HCT116 (cell line): Measurements from ENCODE around the gene TRMT2A. TPM values are rescaled to one million over a fixed set of nuclear protein-coding genes. Genes with fewer than 3 reads are reported as not detected.

Experiments used
- ATAC-seq: fragments of 200-7000 bp; cut with Tn5 transposase; 2 replicates; pipeline ENCODE4 v1.9.1; 2020; ENCODE audit warnings: mild to moderate bottlenecking, moderate library complexity
- BruUV-seq: library from RNA; stranded (reverse); fragments of 400-500 nt; replicated peaks from 2 replicates; lab custom pipeline; 2021; lab: Mats Ljungman, UMichigan
- CTCF ChIA-PET: fragments of 300-600 bp; sonication (Branson Sonifier 250); formaldehyde crosslinking; loops from one replicate; lab custom pipeline; 2021; ENCODE audit warnings: antibody characterized with exemption; lab: Charles Lee
- POLR2A ChIA-PET: fragments of 300-600, 350-600 bp; sonication (Branson Sonifier 250); formaldehyde crosslinking; loops from one replicate; lab custom pipeline; 2021; ENCODE audit warnings: antibody characterized with exemption; lab: Charles Lee
- RAD21 ChIA-PET, 2 experiments: fragments of 300-600 bp; sonication (Branson Sonifier 250); formaldehyde crosslinking; loops; one replicate each; lab custom pipeline; 2023; ENCODE audit warnings: low total read pairs in 2 of 2; ENCODE audit not compliant: uncharacterized antibody in 2 of 2, unreplicated experiment in 2 of 2, low non-redundant PET in 1 of 2; lab: Charles Lee
- DNase-seq: peaks from one replicate; pipeline ENCODE4 v3.0.0-alpha.2; 2010; ENCODE audit warnings: low read depth, low spot score
- H2AFZ ChIP-seq: fragments of 200-600 bp; shearing (Covaris generic), sonication (generic); 2 replicates; pipeline ENCODE4 v1.6.1; 2017; ENCODE audit warnings: low read depth, mixed run types, mixed read lengths, antibody characterized with exemption, low read length; ENCODE audit not compliant: poor library complexity, severe bottlenecking
- H3K27ac ChIP-seq: 2 replicates; pipeline ENCODE4 v1.5.1; 2012; ENCODE audit warnings: low read depth, low read length
- H3K27me3 ChIP-seq: fragments of 200-600 bp; sonication (generic); 2 replicates; pipeline ENCODE4 v1.6.1; 2016; ENCODE audit warnings: mixed run types, low read length, mixed read lengths; ENCODE audit not compliant: insufficient read depth
- H3K36me3 ChIP-seq, 2 experiments: fragments of 200-500 bp in 1 of 2; fragments of 200-600 bp in 1 of 2; sonication (Bioruptor generic) in 1 of 2; sonication (generic) in 1 of 2; 2 replicates each; pipeline versions ENCODE4 v1.5.1 to v1.6.1; 2014 to 2016; ENCODE audit warnings: low read length in 2 of 2, inconsistent platforms in 1 of 2, mixed read lengths in 1 of 2, mixed run types in 1 of 2; ENCODE audit not compliant: insufficient read depth in 2 of 2, control insufficient read depth in 1 of 2
- H3K4me1 ChIP-seq, 2 experiments: fragments of 200-600 bp in 1 of 2; sonication (generic) in 1 of 2; 2 replicates each; pipeline versions ENCODE4 v1.5.1 to v1.6.1; 2012 to 2017; ENCODE audit warnings: low read length in 2 of 2, inconsistent platforms in 1 of 2, mild to moderate bottlenecking in 1 of 2, mixed read lengths in 1 of 2, mixed run types in 1 of 2, moderate library complexity in 1 of 2; ENCODE audit not compliant: insufficient read depth in 2 of 2, control insufficient read depth in 1 of 2
- H3K4me2 ChIP-seq: fragments of 200-600 bp; sonication (generic); 2 replicates; pipeline ENCODE4 v1.6.1; 2017; ENCODE audit warnings: mixed run types, low read length, mixed read lengths
- H3K4me3 ChIP-seq, 2 experiments: fragments of 200-600 bp in 1 of 2; sonication (generic) in 1 of 2; replicated peaks in 1 of 2; 2 replicates each; pipeline ENCODE4 v1.5.1; 2011 to 2016; ENCODE audit warnings: low read length in 2 of 2, control low read depth in 1 of 2, low read depth in 1 of 2, mild to moderate bottlenecking in 1 of 2, mixed read lengths in 1 of 2, mixed run types in 1 of 2
- H3K79me2 ChIP-seq: fragments of 200-600 bp; sonication (generic); 2 replicates; pipeline ENCODE4 v1.6.1; 2017; ENCODE audit warnings: mild to moderate bottlenecking, mixed run types, low read length, moderate library complexity, mixed read lengths; ENCODE audit not compliant: insufficient read depth
- H3K9ac ChIP-seq: fragments of 200-600 bp; sonication (generic); 2 replicates; pipeline ENCODE4 v1.6.1; 2016; ENCODE audit warnings: low read length, mixed read lengths
- H3K9me2 ChIP-seq: fragments of 200-600 bp; sonication (generic), shearing (Covaris generic); 2 replicates; pipeline ENCODE4 v1.6.1; 2017; ENCODE audit warnings: mixed run types, mild to moderate bottlenecking, moderate library complexity; ENCODE audit not compliant: insufficient read depth
- H3K9me3 ChIP-seq, 2 experiments: fragments of 200-500 bp in 1 of 2; fragments of 200-600 bp in 1 of 2; sonication (Bioruptor generic) in 1 of 2; sonication (generic) in 1 of 2; 2 replicates each; pipeline ENCODE4 v1.6.1; 2014 to 2017; ENCODE audit warnings: low read length in 2 of 2, mixed read lengths in 2 of 2, inconsistent platforms in 1 of 2, low read depth in 1 of 2, mild to moderate bottlenecking in 1 of 2, mixed run types in 1 of 2, moderate library complexity in 1 of 2; ENCODE audit not compliant: control insufficient read depth in 1 of 2, insufficient read depth in 1 of 2
- H4K20me1 ChIP-seq: fragments of 200-600 bp; sonication (generic), shearing (Covaris generic); 2 replicates; pipeline ENCODE4 v1.6.1; 2017; ENCODE audit warnings: mixed run types, mild to moderate bottlenecking, moderate library complexity; ENCODE audit not compliant: insufficient read depth
- CBX3 ChIP-seq: IDR thresholded peaks from 2 replicates; pipeline ENCODE4 v1.6.1; 2012; ENCODE audit warnings: low read depth
- CEBPB ChIP-seq: IDR thresholded peaks from 2 replicates; pipeline ENCODE4 v1.6.1; 2012; ENCODE audit warnings: low read depth
- ELF1 ChIP-seq: IDR thresholded peaks from 2 replicates; pipeline ENCODE4 v1.6.1; 2012; ENCODE audit warnings: low read depth, borderline replicate concordance
- EZH2 ChIP-seq: fragments of 200-600 bp; sonication (generic); IDR thresholded peaks from 2 replicates; pipeline ENCODE4 v1.6.1; 2017; ENCODE audit warnings: antibody characterized with exemption, mixed run types
- FOSL1 ChIP-seq: IDR thresholded peaks from 2 replicates; pipeline ENCODE4 v1.6.1; 2012; ENCODE audit warnings: low read depth
- SIN3A ChIP-seq: IDR thresholded peaks from 2 replicates; pipeline ENCODE4 v1.6.1; 2012; ENCODE audit warnings: low read depth
- SP1 ChIP-seq: IDR thresholded peaks from 2 replicates; pipeline ENCODE4 v1.6.1; 2012; ENCODE audit warnings: low read depth
- SRF ChIP-seq: IDR thresholded peaks from 2 replicates; pipeline ENCODE4 v1.6.1; 2012; ENCODE audit warnings: low read depth
- TCF7L2 ChIP-seq: IDR thresholded peaks from 2 replicates; pipeline ENCODE4 v1.7.0; 2011; ENCODE audit warnings: borderline replicate concordance, inconsistent platforms; ENCODE audit not compliant: insufficient read depth, insufficient read length; ENCODE audit errors: extremely low read depth
- YY1 ChIP-seq: IDR thresholded peaks from 2 replicates; pipeline ENCODE4 v1.6.1; 2011; ENCODE audit warnings: low read length, low read depth, moderate library complexity, mild to moderate bottlenecking; ENCODE audit not compliant: insufficient replicate concordance; ENCODE audit errors: extremely low read depth
- ZFX ChIP-seq: fragments of 450-650 bp; IDR thresholded peaks from 2 replicates; pipeline ENCODE4 v1.6.1; 2017
- intact Hi-C: fragments of 100-400 bp; cut with micrococcal nuclease; formaldehyde crosslinking; loops from 2 replicates; pipeline ENCODE4 v1.10.0; 2022
- total RNA-seq: library from RNA; stranded (reverse); gene quantifications from one replicate; pipeline ENCODE4 v1.2.1, GENCODE V29; 2021; ENCODE audit not compliant: unreplicated experiment

Gene TRMT2A
- total RNA-seq, 1 experiment from 2014 or later = 67.3 TPM

DNA sequence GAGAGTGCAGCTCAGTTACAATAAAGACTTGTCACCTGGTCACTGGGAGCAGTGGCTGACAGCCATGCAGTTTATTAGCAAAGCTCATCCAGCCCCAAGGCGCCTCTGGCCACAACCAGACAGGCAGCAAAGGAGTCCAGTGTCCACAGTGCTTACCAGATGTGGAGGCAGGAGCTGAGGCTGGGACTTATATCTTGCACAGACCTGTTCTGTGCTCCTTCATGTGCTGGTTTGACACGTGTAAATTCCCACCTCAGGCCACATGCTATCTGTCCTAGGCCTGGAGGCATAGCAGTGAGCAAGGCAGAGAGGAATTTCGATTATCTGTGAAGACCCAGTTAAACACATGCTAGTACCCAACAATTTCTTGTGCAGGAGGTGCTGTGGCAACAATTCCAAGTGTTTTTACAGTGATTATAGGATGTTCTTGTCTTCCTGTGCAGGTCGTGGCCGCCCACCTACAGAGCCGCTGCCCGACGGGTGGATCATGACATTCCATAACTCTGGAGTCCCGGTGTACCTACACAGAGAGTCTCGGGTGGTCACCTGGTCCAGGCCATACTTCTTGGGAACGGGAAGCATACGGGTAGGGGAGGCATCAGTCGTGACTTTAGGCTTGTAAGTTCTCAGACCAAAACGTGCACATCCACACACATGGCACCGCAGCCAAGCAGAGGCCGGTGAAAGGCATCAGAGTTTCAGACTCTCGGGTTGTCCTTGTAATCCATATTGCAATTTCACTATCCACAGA, 27.6 kb downstream of the TRMT2A start:
- Histone ChIP-seq H3K9me2 (no peaks in the 10 kb centered on the region), H3K79me2 (peaks cover 83% of the 10 kb centered on the region), H3K4me2 (no peak overlapping the region)
- POLR2A ChIA-PET = no interaction called here
- DNase-seq = no peak
- no peak for TF ChIP-seq CEBPB
- no peak for TF ChIP-seq EZH2
- TF ChIP-seq SRF = no peak
- no peak for TF ChIP-seq SP1
- no peak for TF ChIP-seq SIN3A
- no peak for TF ChIP-seq ZFX
- TF ChIP-seq YY1 = no peak
- TF ChIP-seq FOSL1 = no peak
- no peak for TF ChIP-seq CBX3
- TF ChIP-seq TCF7L2 = no peak
- TF ChIP-seq ELF1 = no peak
- TF ChIP-seq, all 23 proteins: peak for 0
- Histone ChIP-seq H3K9me3 (no peaks in the 10 kb centered on the region), H3K4me1 (peaks cover 0 to 8% of the 10 kb centered on the region in 2 experiments; a peak in 2 of 4 replicates), H3K27me3 (no peaks in the 10 kb centered on the region), H3K9ac (no peak overlapping the region), H3K4me3 (no peak overlapping the region), H3K36me3 (peaks cover 81 to 84% of the 10 kb centered on the region in 2 experiments), H4K20me1 (peaks cover 11% of the 10 kb centered on the region; the same call in 1 of the 2 replicates), H2AFZ (no peak overlapping the region), H3K27ac (no peak overlapping the region)
- intact Hi-C loops = loop anchor here (10.0 kb wide), 1 partner anchor 105 kb away; no protein-coding TSS in a partner anchor
- no peak for ATAC-seq
- RAD21 ChIA-PET = no interaction called here
- no TSS peak for BruUV-seq
- CTCF ChIA-PET = no interaction called here

DNA sequence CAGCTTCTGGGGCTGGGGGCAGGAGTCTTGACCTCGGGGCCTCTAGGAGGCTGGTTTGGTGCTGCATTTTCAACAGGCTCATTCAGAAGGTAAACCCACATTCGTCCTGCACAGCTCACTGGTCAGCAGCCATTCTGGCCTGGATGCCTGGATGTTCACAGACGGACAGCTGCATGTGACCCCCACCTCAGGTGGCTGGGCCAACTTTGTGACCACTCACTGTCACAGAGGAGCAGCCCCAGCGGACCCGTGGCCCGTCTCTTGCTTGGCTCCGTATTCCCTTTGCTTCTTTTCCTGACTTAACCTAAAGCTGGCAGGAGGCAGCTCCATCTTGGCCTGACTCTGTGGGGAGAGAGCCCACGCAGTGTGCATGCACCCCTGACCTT, 28.8 kb downstream of the TRMT2A start:
- intact Hi-C loops = loop anchor here (10.0 kb wide), 1 partner anchor 103 kb away; no protein-coding TSS in a partner anchor
- peaks cover 85% of the 10 kb centered on the region for H3K79me2 ChIP-seq
- DNase-seq = no peak
- H3K9me3 ChIP-seq = no peaks in the 10 kb centered on the region
- ATAC-seq = no peak
- H3K9me2 ChIP-seq = no peaks in the 10 kb centered on the region
- H3K4me3 ChIP-seq = no peak overlapping the region
- H3K27me3 ChIP-seq = no peaks in the 10 kb centered on the region
- ChIA-PET CTCF (no interaction called here), POLR2A (no interaction called here), RAD21 (no interaction called here)
- H3K9ac ChIP-seq = no peak overlapping the region
- no peak for TF ChIP-seq FOSL1
- no peak for TF ChIP-seq SRF
- peaks cover 70 to 73% of the 10 kb centered on the region in 2 experiments for H3K36me3 ChIP-seq
- H4K20me1 ChIP-seq = peaks cover 11% of the 10 kb centered on the region; the same call in 1 of the 2 replicates
- no peak overlapping the region for H3K27ac ChIP-seq
- H2AFZ ChIP-seq = no peak overlapping the region
- no peak overlapping the region for H3K4me2 ChIP-seq
- no TSS peak for BruUV-seq
- peaks cover 0 to 9% of the 10 kb centered on the region in 2 experiments; a peak in 2 of 4 replicates for H3K4me1 ChIP-seq
